Measurements from ENCODE around the gene ARNT2. TPM values are rescaled to one million over a fixed set of nuclear protein-coding genes. Genes with fewer than 3 reads are reported as not detected.

Gene ARNT2
- total RNA-seq, 1 donor from 2014 or later: 0.87 TPM

GRCh38 chr15:80500021-80500420 lies 95.8 kb downstream of the ARNT2 start:
- no peak for DNase-seq (ENCODE audit: low spot score)
- H3K9me3 Mint-ChIP-seq (ENCODE audit: unreplicated experiment): no peaks in the 10 kb centered on the region
- no peak overlapping the region for H3K27ac Mint-ChIP-seq (ENCODE audit: unreplicated experiment)
- no peak for TF ChIP-seq CTCF (IDR thresholded peaks at IDR 0.05; ENCODE audit: unreplicated experiment)
- no peaks in the 10 kb centered on the region for H3K36me3 Mint-ChIP-seq (ENCODE audit: low read depth, unreplicated experiment)
- H3K27me3 Mint-ChIP-seq (ENCODE audit: unreplicated experiment): peaks cover 4% of the 10 kb centered on the region
- H3K4me1 Mint-ChIP-seq (ENCODE audit: unreplicated experiment): no peaks in the 10 kb centered on the region
- H3K4me3 Mint-ChIP-seq (ENCODE audit: unreplicated experiment): no peak overlapping the region

GRCh38 chr15:80501476-80501875 lies 97.3 kb downstream of the ARNT2 start:
- H3K4me1 Mint-ChIP-seq (ENCODE audit: unreplicated experiment): no peaks in the 10 kb centered on the region
- H3K27ac Mint-ChIP-seq (ENCODE audit: unreplicated experiment): no peak overlapping the region
- H3K27me3 Mint-ChIP-seq (ENCODE audit: unreplicated experiment): peaks cover 4% of the 10 kb centered on the region
- H3K4me3 Mint-ChIP-seq (ENCODE audit: unreplicated experiment): no peak overlapping the region
- H3K36me3 Mint-ChIP-seq (ENCODE audit: low read depth, unreplicated experiment): no peaks in the 10 kb centered on the region
- no peaks in the 10 kb centered on the region for H3K9me3 Mint-ChIP-seq (ENCODE audit: unreplicated experiment)
- no peak for TF ChIP-seq CTCF (IDR thresholded peaks at IDR 0.05; ENCODE audit: unreplicated experiment)
- DNase-seq (ENCODE audit: low spot score): no peak

GRCh38 chr15:80502782-80503181 lies 98.6 kb downstream of the ARNT2 start:
- H3K27me3 Mint-ChIP-seq (ENCODE audit: unreplicated experiment): peaks cover 4% of the 10 kb centered on the region
- H3K36me3 Mint-ChIP-seq (ENCODE audit: low read depth, unreplicated experiment): no peaks in the 10 kb centered on the region
- no peak overlapping the region for H3K27ac Mint-ChIP-seq (ENCODE audit: unreplicated experiment)
- DNase-seq (ENCODE audit: low spot score): no peak
- no peak for TF ChIP-seq CTCF (IDR thresholded peaks at IDR 0.05; ENCODE audit: unreplicated experiment)
- H3K4me3 Mint-ChIP-seq (ENCODE audit: unreplicated experiment): no peak overlapping the region
- no peaks in the 10 kb centered on the region for H3K4me1 Mint-ChIP-seq (ENCODE audit: unreplicated experiment)
- H3K9me3 Mint-ChIP-seq (ENCODE audit: unreplicated experiment): no peaks in the 10 kb centered on the region

GRCh38 chr15:80503319-80503952 lies 99.3 kb downstream of the ARNT2 start:
- Mint-ChIP-seq H3K4me1 (ENCODE audit: unreplicated experiment) (no peaks in the 10 kb centered on the region), H3K27ac (ENCODE audit: unreplicated experiment) (no peak overlapping the region)
- DNase-seq (ENCODE audit: low spot score): no peak

More at GRCh38 chr15:80503319-80503952, 99.3 kb downstream of the ARNT2 start:
- TF ChIP-seq CTCF (IDR thresholded peaks at IDR 0.05; ENCODE audit: unreplicated experiment): no peak
- peaks cover 4% of the 10 kb centered on the region for H3K27me3 Mint-ChIP-seq (ENCODE audit: unreplicated experiment)
- H3K9me3 Mint-ChIP-seq (ENCODE audit: unreplicated experiment): no peaks in the 10 kb centered on the region
- H3K36me3 Mint-ChIP-seq (ENCODE audit: low read depth, unreplicated experiment): no peaks in the 10 kb centered on the region
- H3K4me3 Mint-ChIP-seq (ENCODE audit: unreplicated experiment): no peak overlapping the region

Measured in endothelial cell (in vitro differentiated cells).